Measurements from ENCODE around the gene GNA14.

- TF ChIP-seq CTCF (conservative IDR thresholded peaks at IDR 0.05) (no peak), EZH2 (IDR thresholded peaks at IDR 0.05; ENCODE audit: low read depth) (no peak)
Observed at GRCh38 chr9:77582961-77583576, 65.1 kb downstream of the GNA14 start.

Data from PC-9 (cell line).